RPMI8226 (cell line): ENCODE results near the gene CXCL1.
A peak's percentile ranks its signal among the peaks of the same experiment; 100 is the strongest.

ENCODE experiments used
- DNase-seq: peaks from one replicate; pipeline ENCODE4 v3.0.0-alpha.2; 2015

Gene CXCL1

DNA sequence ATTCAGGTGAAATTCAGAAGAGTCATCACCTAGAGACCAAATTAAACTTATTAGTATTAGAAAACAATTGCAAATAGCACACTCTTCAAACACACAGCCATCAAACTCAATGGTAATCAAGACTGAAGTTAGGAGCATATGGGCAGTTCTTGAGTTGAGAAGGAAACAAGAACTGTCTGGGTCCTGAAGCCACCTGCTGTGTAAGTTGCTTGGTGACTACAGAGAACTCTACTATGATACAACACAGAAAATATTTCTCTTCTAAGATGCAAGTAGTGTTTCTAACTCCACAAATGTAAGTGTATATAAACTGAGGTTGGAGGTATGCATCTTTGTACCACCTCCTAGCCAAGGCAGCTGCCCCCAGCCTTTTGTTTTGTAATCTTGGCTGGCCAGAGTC lies 16.4 kb upstream of the CXCL1 start:
- no peak for DNase-seq

DNA sequence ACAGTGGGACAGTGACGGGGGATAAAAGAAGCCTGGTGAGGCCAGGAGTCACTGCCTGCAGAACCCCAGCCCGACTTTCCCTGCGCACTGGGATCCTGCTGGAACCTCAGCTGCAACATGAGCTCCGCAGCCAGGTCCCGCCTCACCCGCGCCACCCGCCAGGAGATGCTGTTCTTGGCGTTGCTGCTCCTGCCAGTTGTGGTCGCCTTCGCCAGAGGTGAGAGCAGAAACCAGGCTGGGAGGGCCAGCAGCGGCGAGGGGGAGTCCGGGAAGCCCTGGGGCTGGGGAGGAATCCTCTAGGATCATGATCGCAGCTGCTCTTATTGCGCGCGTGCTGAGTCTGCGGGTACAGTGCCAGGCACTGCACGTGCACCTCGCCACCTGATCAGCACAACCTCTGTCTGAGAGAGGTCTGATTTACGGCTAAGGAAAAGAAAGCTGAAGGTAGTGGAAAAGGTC lies 15.9 kb upstream of the CXCL1 start, which contains the start of gene PF4V1:
PF4V1 (plus strand) TSS at position 51 of the 459 bp plus-strand sequence; CDS start at position 118, 67 bp downstream.
- no peak for DNase-seq

- no peak for DNase-seq
Observed at GRCh38 chr4:73853718-73854473, 15.3 kb upstream of the CXCL1 start.

GRCh38 chr4:73855406-73855805 lies 13.8 kb upstream of the CXCL1 start:
- no peak for DNase-seq

- DNase-seq = no peak
Observed at GRCh38 chr4:73856518-73856917, 12.7 kb upstream of the CXCL1 start.

DNA sequence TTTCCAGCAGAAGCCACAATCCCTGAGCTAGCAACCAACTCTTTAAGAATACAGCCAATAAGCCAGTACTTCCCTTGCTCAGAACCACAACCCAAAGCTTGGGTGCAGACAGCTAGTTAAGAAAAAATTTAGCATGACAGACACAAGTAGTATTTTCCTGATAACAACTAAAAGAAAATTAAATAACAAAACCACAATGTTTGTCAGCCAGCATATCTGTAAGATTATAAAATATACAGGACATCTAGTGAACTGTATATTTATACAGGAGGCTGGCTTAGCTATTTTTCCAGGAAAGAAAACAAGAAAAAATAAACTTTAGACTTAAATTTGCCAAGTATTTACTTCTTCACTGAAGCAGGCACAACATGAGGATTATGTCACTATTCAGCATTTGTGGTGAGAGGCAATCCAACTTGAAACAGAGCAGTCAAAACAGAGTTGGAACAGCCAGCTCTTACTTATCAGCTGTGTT lies 9.5 kb upstream of the CXCL1 start:
- no peak for DNase-seq

DNA sequence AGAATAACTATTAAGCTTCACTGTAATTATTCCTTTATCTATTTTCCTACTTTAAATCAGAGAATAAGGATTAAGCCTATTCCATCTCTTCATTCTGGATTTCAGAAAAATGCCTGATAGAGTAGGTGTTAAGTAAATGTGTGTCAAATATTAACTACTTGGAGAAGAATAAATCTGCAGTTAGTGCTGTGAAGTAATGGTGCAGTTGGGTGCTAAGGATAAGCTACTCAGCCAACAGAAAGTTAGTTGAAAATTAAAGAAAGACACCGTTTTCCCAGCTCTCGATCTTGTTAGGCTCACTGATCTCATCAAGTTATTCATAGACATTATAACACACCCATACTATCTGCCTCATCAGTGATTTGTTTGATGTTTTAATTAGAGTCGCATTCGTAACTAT lies 9.0 kb upstream of the CXCL1 start:
- DNase-seq = no peak

- DNase-seq = no peak
Observed at GRCh38 chr4:73860917-73861316, 8.3 kb upstream of the CXCL1 start.

DNA sequence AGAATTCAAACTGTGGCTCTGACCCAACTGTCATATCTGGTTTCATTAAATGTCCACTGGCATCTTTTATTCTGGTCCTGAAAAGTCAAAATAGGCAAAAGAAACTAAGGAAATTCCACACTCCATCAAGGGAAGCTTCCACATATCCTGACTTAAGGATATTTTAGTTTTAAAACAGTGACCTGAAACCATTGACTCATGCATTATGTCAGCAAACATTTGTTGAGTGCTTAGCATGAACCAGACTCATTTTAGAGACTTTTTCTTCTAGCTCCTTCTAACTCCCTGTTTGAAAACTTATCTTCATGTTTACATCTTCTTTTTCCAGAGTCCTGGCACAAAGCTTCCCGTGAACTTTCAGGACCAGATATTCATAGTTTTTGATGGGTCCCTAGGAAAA lies 6.9 kb upstream of the CXCL1 start:
- no peak for DNase-seq

- DNase-seq = peak; percentile 35
Observed at GRCh38 chr4:73864365-73864764, 4.8 kb upstream of the CXCL1 start.

- no peak for DNase-seq
Observed at GRCh38 chr4:73864961-73865360, 4.2 kb upstream of the CXCL1 start.

DNA sequence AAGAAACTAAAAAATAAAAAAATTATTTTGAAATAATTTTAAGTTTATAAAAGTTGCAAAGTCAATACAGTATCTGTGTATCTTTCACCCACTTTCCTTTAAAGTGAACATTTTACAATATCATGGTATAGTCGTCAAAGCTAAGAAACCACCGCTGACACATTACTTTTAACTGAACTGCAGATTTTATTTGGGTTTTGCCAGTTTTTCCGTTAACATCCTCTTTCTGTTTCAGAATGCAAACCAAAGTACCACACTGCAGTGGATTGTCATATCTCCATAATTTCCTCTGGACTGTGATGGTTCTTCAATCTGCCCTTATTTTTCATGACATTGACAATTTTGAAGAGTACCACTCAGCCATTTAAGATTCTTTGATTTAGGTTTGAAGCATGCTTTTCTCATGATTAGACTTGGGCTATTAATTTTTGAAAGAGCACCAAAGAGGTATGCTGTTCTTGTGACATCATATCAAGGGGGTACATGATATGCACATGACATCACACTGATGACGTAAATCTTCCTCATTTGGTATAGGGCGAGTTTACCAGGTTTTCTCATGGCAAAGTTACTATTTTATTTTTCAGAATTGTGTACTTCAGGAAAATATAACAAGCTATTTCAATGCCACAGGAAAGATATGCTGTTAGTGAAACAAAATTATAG lies 3.6 kb upstream of the CXCL1 start:
- no peak for DNase-seq

- no peak for DNase-seq
Observed at GRCh38 chr4:73866246-73866645, 2.9 kb upstream of the CXCL1 start.

DNA sequence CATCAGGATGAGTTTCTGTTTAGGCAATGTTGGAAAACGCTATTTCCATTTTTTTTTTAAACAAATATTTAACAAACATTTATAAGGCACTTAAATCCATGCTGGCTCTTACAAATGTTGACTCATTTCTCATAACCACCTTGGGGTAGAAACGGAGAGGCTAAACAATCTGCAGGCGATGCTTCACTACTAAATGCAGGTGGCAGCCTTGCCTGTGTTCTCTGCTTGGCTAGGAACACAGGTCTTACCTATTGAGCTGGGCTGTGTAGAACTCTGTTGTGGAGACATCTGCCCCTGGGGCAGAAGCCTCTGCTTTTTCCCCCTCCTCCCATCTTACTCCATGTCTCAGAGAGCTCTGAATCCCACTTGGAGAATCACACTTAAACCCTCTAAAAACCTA lies 1.4 kb upstream of the CXCL1 start:
- DNase-seq = peak; percentile 25

DNA sequence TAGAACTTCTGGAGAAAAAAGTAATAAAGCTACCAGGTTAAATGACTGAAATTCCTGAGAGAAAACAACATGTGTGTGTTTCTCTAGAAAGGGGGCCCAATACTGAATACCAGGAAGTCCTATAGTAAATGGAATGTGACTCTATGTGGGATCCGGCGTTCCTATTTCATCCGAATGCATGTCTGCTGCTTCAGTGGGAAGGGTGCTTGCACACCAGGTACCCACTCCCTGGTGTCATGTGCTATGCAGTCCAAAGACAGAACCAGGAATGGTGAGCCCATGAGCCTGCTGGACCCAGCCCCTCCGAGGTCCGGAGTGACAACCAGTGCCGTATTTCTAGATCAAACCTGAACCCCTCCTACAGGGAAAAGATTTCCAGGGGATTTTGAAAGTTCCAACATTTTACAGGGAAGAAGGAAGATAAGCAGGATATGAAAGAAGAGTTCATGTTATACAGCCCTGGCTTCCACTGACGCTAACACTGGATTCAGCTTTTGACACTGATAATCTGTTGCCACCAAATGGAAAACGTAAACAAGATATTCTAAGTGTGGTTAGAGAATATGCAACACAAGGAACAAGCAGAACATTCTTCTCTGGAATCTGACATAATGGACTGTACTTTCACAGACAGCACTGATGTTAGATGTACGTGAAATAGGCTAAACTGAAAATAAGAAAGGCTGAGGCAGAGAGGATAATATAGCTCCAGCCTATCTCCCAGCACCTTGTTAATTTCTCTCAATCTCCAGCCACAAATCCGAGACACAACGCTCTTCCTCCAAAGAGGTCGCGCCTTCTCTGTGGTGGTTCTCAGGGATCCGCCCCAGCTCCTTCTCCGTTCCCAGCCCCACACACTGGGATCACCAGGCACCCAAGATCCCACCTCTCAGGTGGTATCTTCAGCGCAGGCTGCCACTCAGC lies 725 bp upstream of the CXCL1 start:
- no peak for DNase-seq

DNA sequence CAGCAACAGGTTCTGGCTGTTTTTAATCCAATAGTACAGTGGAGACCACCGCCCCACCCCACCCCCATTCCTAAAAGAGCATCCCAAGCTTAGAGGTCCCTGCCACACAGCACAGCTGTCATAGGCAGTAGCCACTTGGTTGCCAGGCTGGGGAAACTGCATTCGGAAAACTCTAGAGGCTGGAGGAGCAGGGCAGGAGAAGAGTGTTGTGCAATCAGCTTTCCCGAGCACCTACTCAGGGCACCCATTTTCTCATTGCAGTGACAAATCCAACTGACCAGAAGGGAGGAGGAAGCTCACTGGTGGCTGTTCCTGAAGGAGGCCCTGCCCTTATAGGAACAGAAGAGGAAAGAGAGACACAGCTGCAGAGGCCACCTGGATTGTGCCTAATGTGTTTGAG lies 1.1 kb downstream of the CXCL1 start:
- DNase-seq = no peak

DNA sequence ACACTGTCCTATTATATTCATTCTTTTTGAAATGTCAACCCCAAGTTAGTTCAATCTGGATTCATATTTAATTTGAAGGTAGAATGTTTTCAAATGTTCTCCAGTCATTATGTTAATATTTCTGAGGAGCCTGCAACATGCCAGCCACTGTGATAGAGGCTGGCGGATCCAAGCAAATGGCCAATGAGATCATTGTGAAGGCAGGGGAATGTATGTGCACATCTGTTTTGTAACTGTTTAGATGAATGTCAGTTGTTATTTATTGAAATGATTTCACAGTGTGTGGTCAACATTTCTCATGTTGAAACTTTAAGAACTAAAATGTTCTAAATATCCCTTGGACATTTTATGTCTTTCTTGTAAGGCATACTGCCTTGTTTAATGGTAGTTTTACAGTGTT lies 1.6 kb downstream of the CXCL1 start:
- no peak for DNase-seq

DNA sequence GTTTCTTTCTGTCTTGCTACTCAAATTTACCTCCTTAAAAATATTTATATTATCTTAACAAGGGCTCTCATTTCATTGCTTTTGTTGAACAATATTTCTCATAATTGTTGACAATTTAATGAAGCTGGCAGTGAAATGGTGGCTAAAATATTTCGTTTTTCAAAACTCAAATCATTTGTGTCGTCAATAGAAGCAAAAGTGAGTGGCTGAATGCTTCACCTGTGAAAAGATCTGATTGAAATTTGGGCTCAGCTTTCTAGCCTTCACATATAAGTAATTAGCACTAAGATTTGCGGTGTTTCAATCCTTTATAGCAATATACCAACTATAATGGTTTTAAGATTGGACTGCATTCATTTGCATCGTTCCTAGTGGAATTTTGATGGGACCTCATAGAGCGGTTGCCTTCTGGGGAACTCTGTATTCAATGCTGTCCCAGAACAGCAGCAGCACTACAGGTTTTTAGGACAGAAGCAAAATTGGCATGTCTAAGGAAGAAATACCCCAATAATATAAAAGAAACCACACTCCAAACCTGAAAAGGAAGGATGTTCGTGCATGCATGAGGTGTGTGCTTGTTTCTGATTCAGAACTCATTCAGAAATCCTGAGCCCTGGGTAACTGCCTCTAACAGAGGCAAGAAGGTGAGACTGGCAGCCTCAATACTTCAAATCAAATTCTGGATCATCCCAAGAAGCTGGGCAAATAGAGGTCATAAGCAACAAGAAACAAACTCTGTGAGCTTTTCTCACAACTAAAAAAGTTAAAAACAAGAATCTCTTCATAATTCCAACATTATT lies 2.5 kb downstream of the CXCL1 start:
- DNase-seq = no peak

- no peak for DNase-seq
Observed at GRCh38 chr4:73872316-73873108, 3.3 kb downstream of the CXCL1 start.

GRCh38 chr4:73874386-73874785 lies 5.2 kb downstream of the CXCL1 start:
- DNase-seq = no peak

GRCh38 chr4:73875401-73875800 lies 6.2 kb downstream of the CXCL1 start:
- DNase-seq = no peak

DNA sequence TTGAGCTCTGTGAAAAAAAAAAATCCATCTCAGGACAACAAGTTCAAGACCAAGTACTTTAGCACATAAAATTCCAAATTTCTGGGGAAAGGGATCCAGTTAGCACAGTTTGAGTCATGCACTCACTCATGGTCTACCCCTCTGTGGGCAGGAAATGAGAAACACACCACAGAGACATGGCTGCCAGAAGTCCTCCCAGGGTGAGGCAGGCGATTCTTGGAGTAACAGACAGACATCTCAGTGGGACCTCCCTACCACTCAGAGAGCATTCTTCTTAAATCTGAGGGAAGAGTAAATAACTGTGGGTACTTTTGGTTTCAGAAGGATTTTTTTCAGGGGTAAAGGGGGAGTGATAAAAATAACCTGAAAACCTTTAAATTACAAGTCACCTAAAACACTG lies 14.1 kb downstream of the CXCL1 start:
- DNase-seq = peak; percentile 6
